Activated naive CD4-positive, alpha-beta T cell treated with anti-CD3 and anti-CD28 coated beads, Interleukin-2, amount 50 U/mL, for 24 hours (primary cell): ENCODE measurements around the gene DTD1.

Experiments
- H3K27ac Mint-ChIP-seq: one replicate; pipeline ENCODE4 v1.8.0; 2021; ENCODE audit warnings: mild to moderate bottlenecking, mixed read lengths
- H3K27me3 Mint-ChIP-seq: one replicate; pipeline ENCODE4 v1.8.0; 2021; ENCODE audit warnings: mixed read lengths
- H3K36me3 Mint-ChIP-seq: one replicate; pipeline ENCODE4 v1.8.0; 2021; ENCODE audit warnings: mixed read lengths
- H3K4me1 Mint-ChIP-seq: one replicate; pipeline ENCODE4 v1.8.0; 2021; ENCODE audit warnings: mixed read lengths
- H3K4me3 Mint-ChIP-seq: one replicate; pipeline ENCODE4 v1.8.0; 2021; ENCODE audit warnings: mild to moderate bottlenecking, mixed read lengths
- H3K9me3 Mint-ChIP-seq: one replicate; pipeline ENCODE4 v1.8.0; 2021; ENCODE audit warnings: mixed read lengths

The DTD1 gene

DNA sequence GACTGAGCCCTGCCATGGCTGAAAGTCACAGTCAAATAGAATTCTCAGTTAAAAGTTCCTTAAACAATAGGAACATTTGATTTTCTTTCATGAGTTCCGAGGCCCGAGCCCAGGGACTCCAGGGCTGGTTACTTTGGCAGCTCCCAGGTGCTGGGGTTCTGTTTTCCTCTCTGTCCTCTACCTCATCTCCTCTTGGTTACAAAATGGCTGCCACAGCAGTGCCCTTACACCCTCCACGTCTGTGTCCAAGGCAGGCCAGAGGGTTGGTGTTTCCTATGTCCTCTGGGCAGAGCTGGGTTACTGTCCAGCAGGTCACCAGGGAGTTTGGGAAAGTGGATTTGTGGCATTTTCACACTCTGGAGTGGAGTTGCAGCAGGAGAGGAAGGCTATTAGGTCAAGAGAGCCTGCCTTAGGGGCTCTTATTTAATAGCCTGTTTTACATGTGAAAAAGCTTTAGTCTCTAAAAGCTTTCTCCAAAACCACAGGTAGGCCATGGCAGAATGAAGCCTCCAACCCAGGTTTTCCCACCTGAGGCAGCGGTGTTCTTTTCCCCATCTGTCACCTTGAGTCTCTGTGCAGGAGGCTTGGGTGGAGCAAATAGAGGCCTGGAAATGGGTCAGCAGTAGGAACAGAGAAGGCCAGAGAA lies 111.0 kb downstream of the DTD1 start:
- H3K27me3 Mint-ChIP-seq: no peaks in the 10 kb centered on the region
- H3K4me3 Mint-ChIP-seq: no peak overlapping the region
- no peak overlapping the region for H3K27ac Mint-ChIP-seq
- no peaks in the 10 kb centered on the region for H3K9me3 Mint-ChIP-seq
- H3K36me3 Mint-ChIP-seq: no peaks in the 10 kb centered on the region
- H3K4me1 Mint-ChIP-seq: peaks cover 9% of the 10 kb centered on the region

GRCh38 chr20:18701969-18702368 lies 114.1 kb downstream of the DTD1 start:
- Mint-ChIP-seq H3K4me3 (no peak overlapping the region), H3K4me1 (peaks cover 9% of the 10 kb centered on the region), H3K36me3 (no peaks in the 10 kb centered on the region), H3K9me3 (no peaks in the 10 kb centered on the region), H3K27me3 (no peaks in the 10 kb centered on the region), H3K27ac (no peak overlapping the region)

DNA sequence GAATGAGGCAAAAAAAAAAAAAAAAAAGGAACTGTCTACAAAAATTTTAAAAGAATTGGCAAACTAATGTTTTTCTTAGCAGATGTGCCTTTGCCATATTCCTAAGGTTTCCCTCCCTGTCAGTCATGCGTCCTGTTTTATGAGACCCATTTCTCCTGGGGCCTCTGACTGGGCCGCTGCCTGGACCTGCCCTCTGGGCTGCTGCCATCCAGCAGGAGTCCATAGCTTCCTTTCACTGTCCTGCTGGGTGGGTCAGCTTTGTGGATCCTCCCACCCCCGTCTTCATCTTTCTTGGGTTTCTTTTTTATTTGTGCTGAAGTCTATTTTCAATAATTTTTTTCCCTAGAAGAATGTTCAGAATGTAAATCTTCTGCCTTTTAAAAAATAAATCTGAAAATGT lies 114.9 kb downstream of the DTD1 start:
- H3K4me1 Mint-ChIP-seq: peaks cover 9% of the 10 kb centered on the region
- no peak overlapping the region for H3K27ac Mint-ChIP-seq
- H3K4me3 Mint-ChIP-seq: no peak overlapping the region
- H3K9me3 Mint-ChIP-seq: no peaks in the 10 kb centered on the region
- H3K36me3 Mint-ChIP-seq: no peaks in the 10 kb centered on the region
- no peaks in the 10 kb centered on the region for H3K27me3 Mint-ChIP-seq

- Mint-ChIP-seq H3K4me3 (no peak overlapping the region), H3K9me3 (no peaks in the 10 kb centered on the region), H3K36me3 (no peaks in the 10 kb centered on the region), H3K4me1 (peaks cover 6% of the 10 kb centered on the region), H3K27ac (no peak overlapping the region), H3K27me3 (no peaks in the 10 kb centered on the region)
Measured at GRCh38 chr20:18705490-18705889, 117.6 kb downstream of the DTD1 start.

- Mint-ChIP-seq H3K4me3 (no peak overlapping the region), H3K27me3 (no peaks in the 10 kb centered on the region), H3K36me3 (no peaks in the 10 kb centered on the region), H3K27ac (no peak overlapping the region), H3K9me3 (no peaks in the 10 kb centered on the region), H3K4me1 (peaks cover 6% of the 10 kb centered on the region)
Measured at GRCh38 chr20:18705910-18706309, 118.1 kb downstream of the DTD1 start.

DNA sequence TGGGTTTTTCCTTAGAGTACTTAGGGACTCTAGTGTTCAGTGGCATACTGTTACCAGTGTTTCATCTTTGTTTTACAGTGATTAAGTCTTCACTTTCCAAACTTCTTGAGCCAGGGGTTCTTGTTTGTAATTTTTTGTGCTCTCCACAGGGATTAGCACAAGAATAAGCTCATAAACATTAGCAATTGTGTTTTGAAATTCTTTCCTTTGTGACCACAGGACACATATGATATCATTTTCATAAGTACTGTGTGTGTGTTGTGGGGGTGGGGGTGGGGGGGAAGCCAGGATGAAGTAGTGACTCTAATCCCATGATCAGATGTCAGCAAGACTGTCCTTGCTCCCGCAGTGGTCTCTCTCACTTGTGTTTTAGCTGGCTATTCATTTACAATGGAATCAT lies 124.3 kb downstream of the DTD1 start:
- Mint-ChIP-seq H3K4me3 (no peak overlapping the region), H3K27ac (no peak overlapping the region), H3K4me1 (peaks cover 6% of the 10 kb centered on the region), H3K27me3 (no peaks in the 10 kb centered on the region), H3K36me3 (peaks cover 11% of the 10 kb centered on the region), H3K9me3 (no peaks in the 10 kb centered on the region)

DNA sequence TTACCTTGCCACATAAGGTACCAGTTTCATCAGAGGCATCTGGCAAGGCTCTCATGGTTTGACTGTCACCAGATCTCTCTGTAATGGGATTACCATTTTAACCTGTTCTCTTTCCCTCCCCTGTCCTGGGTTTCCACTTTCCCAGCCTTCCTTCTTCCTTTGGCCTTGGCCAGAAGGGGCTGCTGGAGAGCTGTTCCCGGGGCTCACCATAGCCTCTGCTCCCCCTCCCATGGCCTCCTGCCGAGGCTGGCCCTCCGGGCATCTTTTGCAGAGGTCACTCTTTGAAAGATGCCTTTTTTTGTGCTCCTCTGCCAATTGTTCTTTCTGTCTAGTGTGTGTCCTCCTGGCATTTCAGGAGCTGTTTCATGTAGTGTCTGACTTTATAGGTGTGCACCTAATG lies 125.0 kb downstream of the DTD1 start:
- H3K9me3 Mint-ChIP-seq: no peaks in the 10 kb centered on the region
- no peak overlapping the region for H3K27ac Mint-ChIP-seq
- peaks cover 6% of the 10 kb centered on the region for H3K4me1 Mint-ChIP-seq
- peaks cover 11% of the 10 kb centered on the region for H3K36me3 Mint-ChIP-seq
- H3K27me3 Mint-ChIP-seq: no peaks in the 10 kb centered on the region
- no peak overlapping the region for H3K4me3 Mint-ChIP-seq

DNA sequence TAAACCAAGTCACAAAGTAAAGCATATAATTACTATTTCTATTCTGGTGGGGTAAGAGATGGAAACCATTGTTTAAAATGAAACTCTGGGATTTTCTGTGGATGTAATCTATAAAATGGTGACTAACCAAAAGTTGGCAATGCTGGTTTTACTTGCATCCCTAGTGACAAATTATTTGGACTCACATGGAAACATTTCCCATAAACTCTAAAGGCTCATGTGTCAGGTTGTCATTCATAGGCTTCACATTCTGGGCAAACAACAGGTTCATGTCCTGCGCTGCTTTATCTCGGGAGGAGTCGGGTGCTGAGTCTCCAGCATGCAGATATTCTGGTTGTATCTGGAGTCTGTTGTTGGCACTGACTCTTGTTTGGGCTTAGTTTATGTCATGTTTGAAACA lies 127.7 kb downstream of the DTD1 start:
- Mint-ChIP-seq H3K4me3 (no peak overlapping the region), H3K9me3 (no peaks in the 10 kb centered on the region), H3K27ac (no peak overlapping the region), H3K36me3 (peaks cover 18% of the 10 kb centered on the region), H3K4me1 (peaks cover 6% of the 10 kb centered on the region), H3K27me3 (no peaks in the 10 kb centered on the region)

- Mint-ChIP-seq H3K4me3 (no peak overlapping the region), H3K27ac (no peak overlapping the region), H3K4me1 (peaks cover 6% of the 10 kb centered on the region), H3K36me3 (peaks cover 25% of the 10 kb centered on the region), H3K27me3 (no peaks in the 10 kb centered on the region), H3K9me3 (no peaks in the 10 kb centered on the region)
Measured at GRCh38 chr20:18717062-18717461, 129.2 kb downstream of the DTD1 start.

DNA sequence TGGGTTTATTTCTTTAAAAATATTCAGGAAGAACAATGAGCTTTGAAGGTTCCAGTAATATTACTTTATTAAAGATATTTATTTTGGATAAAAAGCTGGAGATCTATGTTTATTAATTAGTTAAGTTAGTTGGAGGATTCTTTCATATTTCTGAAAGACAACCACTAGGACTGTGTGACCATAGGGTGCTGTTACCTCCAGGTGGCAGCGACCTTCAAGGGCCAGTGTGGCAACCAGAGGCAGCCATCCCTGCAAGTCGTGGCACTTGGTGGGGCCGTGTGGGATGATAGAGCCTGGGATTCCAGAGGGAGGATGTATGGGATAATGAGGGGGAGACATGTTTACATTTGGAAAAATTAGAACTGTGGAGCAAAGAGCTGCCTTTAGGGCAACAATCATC lies 130.3 kb downstream of the DTD1 start:
- H3K4me1 Mint-ChIP-seq: peaks cover 6% of the 10 kb centered on the region
- no peak overlapping the region for H3K27ac Mint-ChIP-seq
- H3K27me3 Mint-ChIP-seq: no peaks in the 10 kb centered on the region
- no peak overlapping the region for H3K4me3 Mint-ChIP-seq
- H3K9me3 Mint-ChIP-seq: no peaks in the 10 kb centered on the region
- peaks cover 20% of the 10 kb centered on the region for H3K36me3 Mint-ChIP-seq

- H3K4me3 Mint-ChIP-seq: no peak overlapping the region
- H3K27ac Mint-ChIP-seq: no peak overlapping the region
- peaks cover 6% of the 10 kb centered on the region for H3K4me1 Mint-ChIP-seq
- no peaks in the 10 kb centered on the region for H3K9me3 Mint-ChIP-seq
- H3K27me3 Mint-ChIP-seq: no peaks in the 10 kb centered on the region
- peaks cover 15% of the 10 kb centered on the region for H3K36me3 Mint-ChIP-seq
Measured at GRCh38 chr20:18719426-18719825, 131.6 kb downstream of the DTD1 start.

DNA sequence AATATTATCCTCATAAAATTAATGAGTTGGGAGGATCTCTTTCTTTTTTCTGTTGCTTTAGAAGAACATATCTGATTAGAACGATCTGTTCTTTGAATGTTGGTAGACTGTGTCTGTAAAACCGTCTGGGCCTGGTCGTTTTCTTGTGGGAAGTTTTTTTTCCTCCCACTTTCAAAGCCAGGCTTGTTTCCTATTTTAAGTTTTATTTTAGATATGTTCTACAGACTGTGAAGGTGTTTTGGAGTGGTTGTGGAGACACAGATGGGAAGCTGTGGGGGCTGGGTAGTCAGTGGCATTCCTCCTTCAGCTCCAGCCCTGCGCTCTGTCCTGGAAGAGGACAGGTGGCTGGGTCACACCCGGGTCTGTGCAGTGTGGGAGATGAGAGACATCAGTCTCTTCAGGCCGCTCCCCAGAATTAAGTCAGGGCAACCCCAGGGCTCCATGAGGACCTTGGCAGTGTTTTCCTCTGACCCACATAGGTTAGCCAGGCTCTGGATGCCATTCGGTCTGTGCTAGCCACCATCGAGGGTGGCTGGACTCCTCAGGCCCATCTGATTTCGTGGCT lies 133.8 kb downstream of the DTD1 start:
- Mint-ChIP-seq H3K27ac (no peak overlapping the region), H3K9me3 (no peaks in the 10 kb centered on the region), H3K27me3 (no peaks in the 10 kb centered on the region), H3K36me3 (peaks cover 18% of the 10 kb centered on the region), H3K4me3 (no peak overlapping the region), H3K4me1 (peaks cover 17% of the 10 kb centered on the region)

GRCh38 chr20:18722371-18722770 lies 134.5 kb downstream of the DTD1 start:
- peaks cover 18% of the 10 kb centered on the region for H3K36me3 Mint-ChIP-seq

DNA sequence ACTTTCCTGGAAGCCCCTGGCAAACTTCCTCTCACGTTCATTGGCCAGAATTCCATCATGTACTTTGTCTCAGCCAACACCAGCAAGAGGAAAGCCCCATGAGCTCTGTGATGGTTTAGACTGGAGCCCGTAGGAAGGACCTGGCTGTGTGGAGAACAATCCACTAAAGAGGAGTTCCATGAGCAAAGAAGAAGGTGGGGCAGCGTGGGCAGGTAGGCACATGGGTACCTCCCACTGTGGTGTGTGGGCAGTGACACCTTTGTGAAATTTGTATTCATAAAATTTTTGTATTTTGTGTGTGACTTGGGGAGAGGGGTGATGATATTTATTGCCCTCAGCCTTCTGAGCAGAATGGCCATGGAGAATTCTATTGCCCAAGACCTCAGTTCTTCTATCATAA lies 136.2 kb downstream of the DTD1 start:
- Mint-ChIP-seq H3K4me1 (peaks cover 25% of the 10 kb centered on the region), H3K27me3 (no peaks in the 10 kb centered on the region), H3K27ac (no peak overlapping the region), H3K36me3 (peaks cover 18% of the 10 kb centered on the region), H3K9me3 (no peaks in the 10 kb centered on the region), H3K4me3 (no peak overlapping the region)

More at GRCh38 chr20:18722371-18722770, 134.5 kb downstream of the DTD1 start:
- Mint-ChIP-seq H3K27me3 (no peaks in the 10 kb centered on the region), H3K4me1 (peaks cover 20% of the 10 kb centered on the region), H3K4me3 (no peak overlapping the region), H3K27ac (no peak overlapping the region), H3K9me3 (no peaks in the 10 kb centered on the region)

GRCh38 chr20:18724788-18725464 lies 137.1 kb downstream of the DTD1 start:
- peaks cover 13% of the 10 kb centered on the region for H3K36me3 Mint-ChIP-seq
- H3K27me3 Mint-ChIP-seq: no peaks in the 10 kb centered on the region
- peaks cover 28% of the 10 kb centered on the region for H3K4me1 Mint-ChIP-seq
- no peaks in the 10 kb centered on the region for H3K9me3 Mint-ChIP-seq
- no peak overlapping the region for H3K27ac Mint-ChIP-seq
- H3K4me3 Mint-ChIP-seq: no peak overlapping the region

GRCh38 chr20:18727032-18727508 lies 139.2 kb downstream of the DTD1 start:
- Mint-ChIP-seq H3K4me1 (peaks cover 33% of the 10 kb centered on the region), H3K27me3 (no peaks in the 10 kb centered on the region), H3K27ac (no peak overlapping the region), H3K9me3 (no peaks in the 10 kb centered on the region), H3K4me3 (no peak overlapping the region), H3K36me3 (peaks cover 3% of the 10 kb centered on the region)
